HUES48 (cell line): ENCODE measurements around the gene FLT3.

Experiments
- H3K27ac ChIP-seq: one replicate; pipeline ENCODE4 v1.7.0; 2013; ENCODE audit warnings: low read depth, low read length, inconsistent platforms
- H3K27me3 ChIP-seq: 2 replicates; pipeline ENCODE4 v1.6.1; 2013; ENCODE audit warnings: mild to moderate bottlenecking, low read length; ENCODE audit not compliant: control insufficient read depth, insufficient read depth
- H3K36me3 ChIP-seq: 2 replicates; pipeline ENCODE4 v1.6.1; 2013; ENCODE audit warnings: low read length; ENCODE audit not compliant: control insufficient read depth, insufficient read depth
- H3K4me1 ChIP-seq: 2 replicates; pipeline ENCODE4 v1.6.1; 2013; ENCODE audit warnings: mild to moderate bottlenecking, low read length; ENCODE audit not compliant: control insufficient read depth, insufficient read depth
- H3K4me3 ChIP-seq: 2 replicates; pipeline ENCODE4 v1.5.1; 2013; ENCODE audit warnings: mild to moderate bottlenecking, low read depth, low read length
- H3K9ac ChIP-seq: 2 replicates; pipeline ENCODE4 v1.6.1; 2013; ENCODE audit warnings: mild to moderate bottlenecking, low read depth, low read length, moderate library complexity
- H3K9me3 ChIP-seq: 2 replicates; pipeline ENCODE4 v1.6.1; 2013; ENCODE audit warnings: low read length; ENCODE audit not compliant: control insufficient read depth, insufficient read depth

The FLT3 gene

GRCh38 chr13:27954406-27954851 lies 145.9 kb downstream of the FLT3 start:
- Histone ChIP-seq H3K4me3 (peak overlapping the region; percentile 59), H3K27me3 (peaks cover 99% of the 10 kb centered on the region), H3K27ac (no peak overlapping the region), H3K4me1 (no peaks in the 10 kb centered on the region), H3K9ac (no peak overlapping the region), H3K36me3 (no peaks in the 10 kb centered on the region), H3K9me3 (no peaks in the 10 kb centered on the region)

DNA sequence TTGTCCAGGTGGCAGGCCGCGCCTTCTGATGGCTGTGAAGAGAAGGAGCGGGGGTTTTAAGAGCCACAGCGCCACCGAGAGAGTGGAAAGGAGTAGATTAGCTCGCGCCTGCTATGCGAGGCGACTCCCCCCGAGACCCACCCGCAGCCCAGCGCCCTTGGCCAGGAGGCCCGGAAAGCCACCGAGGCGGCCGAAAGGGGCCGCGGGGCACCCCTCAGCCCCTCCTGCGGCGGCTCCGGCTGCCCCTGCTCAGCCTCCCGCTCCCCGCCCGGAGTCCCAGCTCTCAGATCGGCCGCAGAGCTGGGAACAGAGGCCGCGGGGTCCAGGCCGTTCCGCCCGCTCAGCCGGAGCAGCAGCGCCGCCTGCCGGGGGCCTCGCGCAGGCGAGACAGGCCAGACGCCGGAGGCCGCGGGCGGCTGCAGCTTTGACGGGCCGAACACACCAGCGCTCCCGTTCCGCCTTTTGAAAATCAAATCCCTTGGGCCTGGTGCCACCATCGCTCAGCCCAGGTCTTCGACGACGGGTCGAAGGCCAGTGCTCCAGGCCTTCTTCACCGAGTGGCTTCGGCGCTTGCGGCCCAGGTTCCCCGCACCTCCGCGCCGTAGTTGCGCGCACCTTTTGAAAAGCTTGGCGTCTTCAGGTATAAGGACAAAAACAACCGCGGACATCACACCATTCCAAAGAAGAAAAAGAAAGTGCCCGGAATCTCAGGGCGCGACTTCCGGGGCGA lies 146.5 kb downstream of the FLT3 start:
- H3K4me1 ChIP-seq, result no peaks in the 10 kb centered on the region
- H3K4me3 ChIP-seq, result peak overlapping the region; percentile 59
- no peaks in the 10 kb centered on the region for H3K9me3 ChIP-seq
- no peak overlapping the region for H3K27ac ChIP-seq
- no peaks in the 10 kb centered on the region for H3K36me3 ChIP-seq
- no peak overlapping the region for H3K9ac ChIP-seq
- peaks cover 99% of the 10 kb centered on the region for H3K27me3 ChIP-seq
